ENCODE data around the gene SURF2. TPM values are rescaled to one million over a fixed set of nuclear protein-coding genes. Genes with fewer than 3 reads are reported as not detected.
A peak's percentile ranks its signal among the peaks of the same experiment; 100 is the strongest.

The SURF2 gene
- total and polyA plus RNA-seq, 2 experiments from 2014 or later: 38.2 to 38.3 TPM

- Histone ChIP-seq H3K4me1 (ENCODE audit: low read depth) (no peaks in the 10 kb centered on the region), H3K27ac (no peak overlapping the region), H3K4me3 (no peak overlapping the region), H3K9me3 (ENCODE audit: low read depth) (no peaks in the 10 kb centered on the region), H3K36me3 (peaks cover 28% of the 10 kb centered on the region), H3K27me3 (no peaks in the 10 kb centered on the region)
- peak; percentile 72 to 81 for DNase-seq (ENCODE audit: low read depth in 1 of 2, low spot score in 1 of 2)
- TF ChIP-seq CTCF (IDR thresholded peaks at IDR 0.05; ENCODE audit: low read depth, low read length): peak; percentile 93
Observed at GRCh38 chr9:133406480-133407307, 50.3 kb downstream of the SURF2 start.

DNA sequence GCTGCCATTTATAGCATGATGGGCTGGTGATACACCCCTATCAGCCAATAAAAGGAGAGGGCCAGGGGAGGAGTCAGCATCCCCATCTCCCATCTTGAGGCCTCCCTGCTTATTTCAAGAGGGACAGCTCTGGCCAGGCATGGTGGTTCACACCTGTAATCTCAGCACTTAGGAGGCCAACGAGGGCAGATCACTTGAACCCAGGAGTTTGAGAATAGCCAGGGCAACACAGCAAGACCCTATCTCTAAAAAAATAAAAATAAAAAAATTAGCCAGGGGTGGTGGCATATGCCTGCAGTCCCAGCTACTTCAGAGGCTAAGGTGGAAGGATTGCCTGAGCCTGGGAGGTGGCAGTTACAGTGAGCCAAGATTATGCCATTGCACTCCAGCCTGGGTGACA lies 51.7 kb downstream of the SURF2 start:
- H3K36me3 ChIP-seq: peaks cover 38% of the 10 kb centered on the region
- TF ChIP-seq CTCF (IDR thresholded peaks at IDR 0.05; ENCODE audit: low read depth, low read length): no peak

More for the DNA sequence above, 51.7 kb downstream of the SURF2 start:
- H3K4me1 ChIP-seq (ENCODE audit: low read depth): no peaks in the 10 kb centered on the region
- H3K27me3 ChIP-seq: no peaks in the 10 kb centered on the region
- DNase-seq (ENCODE audit: low read depth in 1 of 2, low spot score in 1 of 2): no peak
- no peak overlapping the region for H3K4me3 ChIP-seq
- no peak overlapping the region for H3K27ac ChIP-seq
- H3K9me3 ChIP-seq (ENCODE audit: low read depth): no peaks in the 10 kb centered on the region

Other genes starting within 250 kb of the SURF2 start
- gene RALGDS, start 235.3 kb upstream of the SURF2 start, total RNA-seq: 58.3 and 65.7 TPM in 2 replicates
- gene RALGDS, start 235.3 kb upstream of the SURF2 start, polyA plus RNA-seq: 49.7 and 50.4 TPM in 2 replicates
- gene GBGT1, start 192.6 kb upstream of the SURF2 start, total RNA-seq: 5.6 and 11.9 TPM in 2 replicates
- 0.87 and 2.8 TPM in 2 replicates for gene GBGT1, start 192.6 kb upstream of the SURF2 start, polyA plus RNA-seq
- gene OBP2B, start 147.3 kb upstream of the SURF2 start, total RNA-seq: not detected in 2 replicates
- gene OBP2B, start 147.3 kb upstream of the SURF2 start, polyA plus RNA-seq: 0.35 TPM in 1 of 2 replicates, not detected in the other
- 0.04 and 0.30 TPM in 2 replicates for gene ABO, start 81.3 kb upstream of the SURF2 start, total RNA-seq
- gene ABO, start 81.3 kb upstream of the SURF2 start, polyA plus RNA-seq: 0.12 TPM in 1 of 2 replicates, not detected in the other
- gene SURF6, start 20.4 kb upstream of the SURF2 start, total RNA-seq: 31.8 and 33.6 TPM in 2 replicates
- gene SURF6, start 20.4 kb upstream of the SURF2 start, polyA plus RNA-seq: 25.7 and 26.9 TPM in 2 replicates
- 101 and 125 TPM in 2 replicates for gene MED22, start 8.4 kb upstream of the SURF2 start, total RNA-seq
- 60.6 and 74.9 TPM in 2 replicates for gene MED22, start 8.4 kb upstream of the SURF2 start, polyA plus RNA-seq
- gene RPL7A, start 8.3 kb upstream of the SURF2 start, total RNA-seq: 2,223 and 2,233 TPM in 2 replicates
- 404 and 480 TPM in 2 replicates for gene RPL7A, start 8.3 kb upstream of the SURF2 start, polyA plus RNA-seq
- gene SURF1, start 63 bp upstream of the SURF2 start, total RNA-seq: 32.9 and 38.6 TPM in 2 replicates
- gene SURF1, start 63 bp upstream of the SURF2 start, polyA plus RNA-seq: 88.2 and 88.3 TPM in 2 replicates
- 121 and 191 TPM in 2 replicates for gene SURF4, start 19.5 kb downstream of the SURF2 start, total RNA-seq
- gene SURF4, start 19.5 kb downstream of the SURF2 start, polyA plus RNA-seq: 129 and 200 TPM in 2 replicates
- gene STKLD1, start 19.8 kb downstream of the SURF2 start, total RNA-seq: 2.0 and 2.2 TPM in 2 replicates
- gene STKLD1, start 19.8 kb downstream of the SURF2 start, polyA plus RNA-seq: 5.1 and 7.3 TPM in 2 replicates
- gene REXO4, start 61.5 kb downstream of the SURF2 start, total RNA-seq: 35.7 and 50.2 TPM in 2 replicates
- gene REXO4, start 61.5 kb downstream of the SURF2 start, polyA plus RNA-seq: 27.1 and 30.1 TPM in 2 replicates
- gene ADAMTS13, start 65.8 kb downstream of the SURF2 start, total RNA-seq: 12.2 and 16.9 TPM in 2 replicates
- gene ADAMTS13, start 65.8 kb downstream of the SURF2 start, polyA plus RNA-seq: 10.1 and 11.2 TPM in 2 replicates
- gene CACFD1, start 103.4 kb downstream of the SURF2 start, total RNA-seq: 61.7 and 73.8 TPM in 2 replicates
- gene CACFD1, start 103.4 kb downstream of the SURF2 start, polyA plus RNA-seq: 56.6 and 64.0 TPM in 2 replicates
- gene SLC2A6, start 122.5 kb downstream of the SURF2 start, total RNA-seq: 2.4 and 8.6 TPM in 2 replicates
- gene SLC2A6, start 122.5 kb downstream of the SURF2 start, polyA plus RNA-seq: 3.9 and 8.6 TPM in 2 replicates
- gene MYMK, start 168.4 kb downstream of the SURF2 start, total RNA-seq: not detected in 2 replicates
- not detected in 2 replicates for gene MYMK, start 168.4 kb downstream of the SURF2 start, polyA plus RNA-seq
- 27.2 and 38.3 TPM in 2 replicates for gene ADAMTSL2, start 178.2 kb downstream of the SURF2 start, total RNA-seq
- 13.6 and 18.4 TPM in 2 replicates for gene ADAMTSL2, start 178.2 kb downstream of the SURF2 start, polyA plus RNA-seq